CD14-positive monocyte (primary cell): ENCODE data around the gene TMEM107. TPM values are rescaled to one million over a fixed set of nuclear protein-coding genes. Genes with fewer than 3 reads are reported as not detected.

Experiments used
- DNase-seq, 3 donors: peaks; one replicate each; pipeline ENCODE4 v3.0.0-alpha.2; 2011 to 2022
- H2AFZ ChIP-seq: 2 replicates; pipeline ENCODE4 v1.6.0; 2012; ENCODE audit warnings: mild to moderate bottlenecking, low read depth, low read length, inconsistent platforms; ENCODE audit not compliant: insufficient read depth, poor library complexity, severe bottlenecking
- H3K27ac ChIP-seq, 2 donors: 1 replicate in 1 of 2; 2 replicates in 1 of 2; pipeline ENCODE4 v1.5.1; 2012 to 2013; ENCODE audit warnings: low read length in 2 of 2, control low read depth in 1 of 2, inconsistent platforms in 1 of 2, low read depth in 1 of 2, mild to moderate bottlenecking in 1 of 2
- H3K27me3 ChIP-seq, 2 donors: one replicate each; pipeline versions ENCODE4 v1.6.0 to v1.6.1; 2011 to 2013; ENCODE audit warnings: low read length in 2 of 2; ENCODE audit not compliant: control insufficient read depth in 2 of 2, insufficient read depth in 2 of 2
- H3K36me3 ChIP-seq, 2 donors: replicated peaks in 1 of 2; 1 replicate in 1 of 2; 2 replicates in 1 of 2; pipeline versions ENCODE4 v1.5.1 to v1.6.1; 2012 to 2013; ENCODE audit warnings: low read length in 2 of 2, control low read depth in 1 of 2, inconsistent platforms in 1 of 2, mild to moderate bottlenecking in 1 of 2; ENCODE audit not compliant: insufficient read depth in 2 of 2, control insufficient read depth in 1 of 2
- H3K4me1 ChIP-seq, 2 donors: 1 replicate in 1 of 2; 2 replicates in 1 of 2; pipeline versions ENCODE4 v1.5.1 to v1.6.1; 2012 to 2013; ENCODE audit warnings: low read length in 2 of 2, control low read depth in 1 of 2, inconsistent platforms in 1 of 2, mild to moderate bottlenecking in 1 of 2, moderate library complexity in 1 of 2; ENCODE audit not compliant: insufficient read depth in 2 of 2, control insufficient read depth in 1 of 2
- H3K4me2 ChIP-seq: replicated peaks from 2 replicates; pipeline ENCODE3; 2012; ENCODE audit warnings: low read length, moderate library complexity, mild to moderate bottlenecking; ENCODE audit not compliant: poor library complexity, severe bottlenecking; ENCODE audit errors: extremely low read depth
- H3K4me3 ChIP-seq, 3 experiments: fragments of 200-600 bp in 1 of 3; sonication (generic) in 1 of 3; replicated peaks in 1 of 3; 1 replicate in 2 of 3; 2 replicates in 1 of 3; pipeline ENCODE4 v1.5.1; 2011 to 2013; ENCODE audit warnings: low read length in 3 of 3, mild to moderate bottlenecking in 3 of 3, control low read depth in 2 of 3, low read depth in 2 of 3, inconsistent platforms in 1 of 3, moderate library complexity in 1 of 3
- H3K79me2 ChIP-seq: 2 replicates; pipeline ENCODE4 v1.6.0; 2012; ENCODE audit warnings: mild to moderate bottlenecking, control low read depth, inconsistent platforms, low read length, moderate library complexity; ENCODE audit not compliant: insufficient read depth
- H3K9ac ChIP-seq: 2 replicates; pipeline ENCODE4 v1.6.0; 2017; ENCODE audit warnings: low read length, mild to moderate bottlenecking; ENCODE audit not compliant: insufficient read depth, poor library complexity, severe bottlenecking
- H3K9me3 ChIP-seq, 2 donors: replicated peaks in 1 of 2; 1 replicate in 1 of 2; 2 replicates in 1 of 2; pipeline versions ENCODE4 v1.5.1 to v1.6.1; 2012 to 2013; ENCODE audit warnings: low read length in 2 of 2, control low read depth in 1 of 2; ENCODE audit not compliant: control insufficient read depth in 1 of 2, insufficient read depth in 1 of 2
- H4K20me1 ChIP-seq: 2 replicates; pipeline ENCODE4 v1.6.0; 2012; ENCODE audit warnings: mild to moderate bottlenecking, low read length, control low read depth, moderate library complexity; ENCODE audit not compliant: insufficient read depth
- H3K27ac Mint-ChIP-seq, 7 donors: one replicate each; pipeline ENCODE4 v1.8.0; 2020; ENCODE audit warnings: mild to moderate bottlenecking in 7 of 7, mixed read lengths in 7 of 7, moderate library complexity in 6 of 7, inconsistent platforms in 2 of 7
- H3K27me3 Mint-ChIP-seq, 3 donors: one replicate each; pipeline ENCODE4 v1.8.0; 2021 to 2022; ENCODE audit warnings: low read depth in 3 of 3, mild to moderate bottlenecking in 3 of 3, mixed read lengths in 3 of 3, moderate library complexity in 3 of 3, inconsistent platforms in 1 of 3
- H3K36me3 Mint-ChIP-seq, 2 donors: one replicate each; pipeline ENCODE4 v1.8.0; 2020; ENCODE audit warnings: mixed read lengths in 2 of 2, inconsistent platforms in 1 of 2, mild to moderate bottlenecking in 1 of 2
- H3K4me1 Mint-ChIP-seq: one replicate; pipeline ENCODE4 v1.8.0; 2020; ENCODE audit warnings: mild to moderate bottlenecking, mixed read lengths
- H3K4me3 Mint-ChIP-seq, 2 donors: one replicate each; pipeline ENCODE4 v1.8.0; 2020; ENCODE audit warnings: mild to moderate bottlenecking in 2 of 2, mixed read lengths in 2 of 2, moderate library complexity in 1 of 2
- H3K9me3 Mint-ChIP-seq, 7 donors: one replicate each; pipeline ENCODE4 v1.8.0; 2020 to 2022; ENCODE audit warnings: mixed read lengths in 7 of 7, mild to moderate bottlenecking in 6 of 7, moderate library complexity in 6 of 7, inconsistent platforms in 2 of 7
- CTCF ChIP-seq: fragments of 200-600 bp; IDR thresholded peaks from one replicate; pipeline ENCODE4 v1.8.0; 2022; ENCODE audit warnings: antibody characterized with exemption, mild to moderate bottlenecking
- WGBS: methylation state at CpG from one replicate; pipeline ENCODE4 v1.1.5; 2013; ENCODE audit warnings: missing lambda C conversion rate; ENCODE audit not compliant: insufficient coverage; 5-methylcytosine and 5-hydroxymethylcytosine counted together
- intact Hi-C, 2 donors: fragments of 100-400 bp; cut with micrococcal nuclease; formaldehyde crosslinking; loops; one replicate each; pipeline versions ENCODE4 v1.15.0 to v1.15.1; 2023
- polyA plus RNA-seq, 3 donors: library from polyadenylated mRNA; depleted of rRNA in 1 of 3; unstranded in 2 of 3; stranded (reverse) in 1 of 3; fragments of 300-500 nt in 2 of 3; fragments of >200 nt in 1 of 3; fragmentation: Illumina TruSeq in 2 of 3; gene quantifications; 1 replicate in 2 of 3; 2 replicates in 1 of 3; pipeline ENCODE4 v1.2.3, GENCODE V29; 2012 to 2021

The TMEM107 gene
- polyA plus RNA-seq, 3 donors = 20.5 to 37.4 (median 31.4) TPM

DNA sequence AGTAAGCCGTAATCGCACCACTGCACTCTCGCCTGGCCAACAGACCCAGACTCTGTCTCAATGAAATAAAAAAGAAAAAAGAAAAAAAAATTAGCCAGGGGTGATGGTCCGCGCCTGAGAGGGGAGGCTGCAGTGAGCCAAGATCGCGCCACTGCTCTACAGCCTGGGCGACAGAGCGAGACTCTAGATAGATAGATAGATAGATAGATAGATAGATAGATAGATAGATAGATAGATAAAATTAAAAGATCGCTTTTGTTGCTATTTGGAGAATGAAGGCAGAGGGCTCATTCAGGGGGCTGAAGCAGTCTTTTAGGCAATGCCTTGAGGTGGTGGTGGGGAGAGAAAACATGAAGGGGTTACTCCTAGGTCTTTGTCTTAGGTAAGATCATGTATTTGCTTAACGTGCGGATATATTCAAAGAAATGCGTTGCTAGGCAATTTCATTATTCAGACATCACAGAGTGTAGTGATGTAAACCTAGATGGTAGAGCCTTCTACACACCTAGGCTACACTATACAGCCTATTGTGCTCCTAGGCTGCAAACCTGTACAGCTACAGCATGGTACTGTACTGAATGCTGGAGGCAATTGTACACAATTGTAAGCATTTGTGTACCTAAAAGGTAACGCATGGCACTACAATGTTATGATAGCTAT, 47.9 kb downstream of the TMEM107 start:
- Mint-ChIP-seq H3K4me1 (peaks cover 39% of the 10 kb centered on the region), H3K9me3 (peaks cover 0 to 27% (median 18%) of the 10 kb centered on the region in 7 donors), H3K4me3 (peak overlapping the region in 1 of 2 donors; percentile 67), H3K27me3 (peaks cover 68 to 77% (median 74%) of the 10 kb centered on the region in 3 donors), H3K36me3 (peaks cover 14 to 22% of the 10 kb centered on the region in 2 donors), H3K27ac (no peak overlapping the region)
- Histone ChIP-seq H4K20me1 (peaks cover 8% of the 10 kb centered on the region), H3K4me3 (no peak overlapping the region), H3K9me3 (peaks cover 0 to 20% of the 10 kb centered on the region in 2 donors), H3K4me2 (no peak overlapping the region), H3K27ac (no peak overlapping the region), H3K36me3 (no peaks in the 10 kb centered on the region), H2AFZ (no peak overlapping the region), H3K27me3 (peaks cover 35 to 63% of the 10 kb centered on the region in 2 donors), H3K4me1 (peaks cover 39 to 41% of the 10 kb centered on the region in 2 donors), H3K9ac (no peak overlapping the region), H3K79me2 (no peaks in the 10 kb centered on the region)
- WGBS = 96% methylated on average over 10 of the region's 14 CpGs
- DNase-seq = no peak
- no peak for TF ChIP-seq CTCF
- intact Hi-C loops = loop anchor here in 1 of 2 donors (5.0 kb wide), 1 partner anchor 34 kb away; the partner anchor contains the start of gene VAMP2

DNA sequence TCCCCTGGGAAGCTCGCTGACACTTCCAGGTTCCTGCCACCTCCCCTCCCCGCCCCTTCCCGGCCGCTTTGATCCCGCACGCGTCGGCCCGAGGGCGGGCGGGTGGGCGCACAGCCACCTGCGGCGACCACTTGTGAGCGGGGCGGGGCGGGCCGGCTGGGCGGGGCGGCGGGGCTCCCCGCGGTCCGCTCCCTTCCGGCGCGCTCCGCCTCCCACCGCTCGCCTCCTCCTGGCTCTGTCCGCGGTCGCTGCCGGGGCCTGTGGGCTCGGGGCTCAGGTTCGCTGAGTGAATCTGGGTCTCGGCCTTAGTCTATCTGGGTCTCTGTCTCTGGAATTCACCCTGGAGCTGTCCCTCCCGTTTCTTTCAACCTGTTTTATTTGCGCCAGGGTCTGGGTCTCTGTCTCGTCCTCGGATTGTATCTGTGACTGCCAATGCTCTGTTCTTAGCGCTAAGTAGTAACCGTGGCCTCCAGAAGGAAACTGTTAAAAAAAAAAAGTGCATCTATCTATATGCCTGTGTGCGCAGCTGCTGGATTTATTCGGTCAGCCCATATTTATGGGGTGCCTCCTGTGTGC, 49.6 kb downstream of the TMEM107 start:
- Mint-ChIP-seq H3K27me3 (peaks cover 81 to 90% (median 85%) of the 10 kb centered on the region in 3 donors), H3K36me3 (peaks cover 21 to 29% of the 10 kb centered on the region in 2 donors), H3K9me3 (peaks cover 0 to 41% (median 27%) of the 10 kb centered on the region in 7 donors), H3K27ac (peak overlapping the region in 3 of 7 donors; percentile 26 to 52 (median 38)), H3K4me1 (peaks cover 52% of the 10 kb centered on the region), H3K4me3 (peak overlapping the region; percentile 86 to 97)
- no peak overlapping the region for H3K9ac ChIP-seq
- H3K36me3 ChIP-seq = no peaks in the 10 kb centered on the region
- H4K20me1 ChIP-seq = peaks cover 17% of the 10 kb centered on the region
- H2AFZ ChIP-seq = peak overlapping the region; percentile 74
- H3K27me3 ChIP-seq = peaks cover 47 to 77% of the 10 kb centered on the region in 2 donors
- no peak for TF ChIP-seq CTCF
- intact Hi-C loops = loop anchor here in 1 of 2 donors (5.0 kb wide), 1 partner anchor 36 kb away; the partner anchor contains the start of gene VAMP2
- no peak overlapping the region for H3K27ac ChIP-seq
- peaks cover 54 to 58% of the 10 kb centered on the region in 2 donors for H3K4me1 ChIP-seq
- H3K79me2 ChIP-seq = no peaks in the 10 kb centered on the region
- peak in 1 of 3 donors; percentile 22 for DNase-seq
- H3K4me3 ChIP-seq = peak overlapping the region; percentile 40 to 77 (median 47)
- 0% methylated on average over 37 of the region's 45 CpGs for WGBS
- peaks cover 0 to 21% of the 10 kb centered on the region in 2 donors for H3K9me3 ChIP-seq
- H3K4me2 ChIP-seq = peak overlapping the region; percentile 98
